ENCODE data around the gene OR14C36. TPM values are rescaled to one million over a fixed set of nuclear protein-coding genes. Genes with fewer than 3 reads are reported as not detected.

Gene OR14C36
- total RNA-seq, 1 experiment from 2014 or later = not detected

GRCh38 chr1:248324468-248324867, 24.1 kb upstream of the OR14C36 start, which contains the start of gene OR2M7:
Gene OR2M7 (minus strand): TSS chr1:248324568. CDS start chr1:248324568, 0 bp downstream.
- no peaks in the 10 kb centered on the region; the same call in 1 of the 2 replicates for H3K27me3 Mint-ChIP-seq (ENCODE audit: low read depth)
- Histone ChIP-seq H3K23me2 (ENCODE audit: insufficient read length, low read depth, low read length, poor library complexity, severe bottlenecking) (no peaks in the 10 kb centered on the region), H2BK120ac (ENCODE audit: low read depth, low read length, poor library complexity, severe bottlenecking) (no peak within 1 kb of the TSS), H2AFZ (ENCODE audit: low read length) (no peak within 1 kb of the TSS), H4K8ac (replicated peaks; ENCODE audit: insufficient read length, low read depth, low read length) (no peak within 1 kb of the TSS), H3K14ac (ENCODE audit: insufficient read depth, low read length) (no peak within 1 kb of the TSS), H3K79me2 (ENCODE audit: insufficient read depth, low read length) (no peaks in the 10 kb centered on the region), H3K27ac (ENCODE audit: insufficient read length, low read depth, low read length) (no peak within 1 kb of the TSS), H2BK12ac (ENCODE audit: insufficient read length, low read depth, low read length) (no peak within 1 kb of the TSS), H3K4me1 (ENCODE audit: insufficient read depth, low read length) (no peaks in the 10 kb centered on the region), H2BK15ac (ENCODE audit: low read depth, low read length) (no peak within 1 kb of the TSS), H4K91ac (ENCODE audit: insufficient read length, low read depth, low read length) (no peak within 1 kb of the TSS), H3K9ac (ENCODE audit: extremely low read depth, insufficient read length, low read length) (no peak within 1 kb of the TSS), H3K4me2 (ENCODE audit: insufficient read depth, insufficient read length, low read length) (no peak within 1 kb of the TSS), H3T11ph (ENCODE audit: low read length) (no peak within 1 kb of the TSS), H4K5ac (ENCODE audit: insufficient read length, low read depth, low read length) (no peak within 1 kb of the TSS), H3K4ac (ENCODE audit: low read depth, low read length) (no peak within 1 kb of the TSS), H2BK5ac (ENCODE audit: insufficient read length, low read length) (no peak within 1 kb of the TSS), H2BK20ac (ENCODE audit: low read depth, low read length, poor library complexity, severe bottlenecking) (no peak within 1 kb of the TSS), H3K18ac (ENCODE audit: insufficient read length, low read depth, low read length) (no peak within 1 kb of the TSS), H3K79me1 (ENCODE audit: insufficient read depth, low read depth, low read length, poor library complexity, severe bottlenecking) (no peaks in the 10 kb centered on the region), H2AK5ac (ENCODE audit: insufficient read length, low read length) (no peak within 1 kb of the TSS), H3K9me3 (ENCODE audit: control insufficient read depth, low read depth, low read length) (peaks cover 49% of the 10 kb centered on the region), H3K56ac (ENCODE audit: insufficient read length, low read depth, low read length) (no peak within 1 kb of the TSS), H4K20me1 (ENCODE audit: control insufficient read depth, insufficient read depth, insufficient read length) (no peaks in the 10 kb centered on the region), H3K23ac (ENCODE audit: insufficient read length, low read depth, low read length) (no peak within 1 kb of the TSS), H3K27me3 (ENCODE audit: insufficient read depth, low read length) (no peaks in the 10 kb centered on the region)
- no peak for DNase-seq
- no peak within 1 kb of the TSS for H3K27ac Mint-ChIP-seq
- TF ChIP-seq CTCF (conservative IDR thresholded peaks at IDR 0.05) = no peak
- no CpG with 5 or more reads among the region's 1 CpG for WGBS (ENCODE audit: extremely low coverage, insufficient read length, low lambda C conversion rate)
- H3K4me3 Mint-ChIP-seq = no peak within 1 kb of the TSS
- peaks cover 0 to 34% (median 9%) of the 10 kb centered on the region in 3 experiments; a peak in 4 of 7 replicates for H3K36me3 Mint-ChIP-seq (ENCODE audit: insufficient read depth in 1 of 3, low read depth in 3 of 3)
- H3K9me3 Mint-ChIP-seq = peaks cover 84 to 91% of the 10 kb centered on the region in 2 experiments
- no peaks in the 10 kb centered on the region for H3K4me1 Mint-ChIP-seq
